Trophoblast cell (in vitro differentiated cells and primary cell): ENCODE measurements around the gene NRP2.

ENCODE experiments used
- DNase-seq, 2 donors: peaks; one replicate each; pipeline ENCODE4 v3.0.0-alpha.2; 2016
- H2AFZ ChIP-seq: 2 replicates; pipeline ENCODE4 v1.6.1; 2013; ENCODE audit warnings: low read length, moderate library complexity, mild to moderate bottlenecking; ENCODE audit not compliant: insufficient read depth, poor library complexity
- H2AK5ac ChIP-seq: 2 replicates; pipeline ENCODE4 v1.6.1; 2013; ENCODE audit warnings: mild to moderate bottlenecking, low read length
- H2BK120ac ChIP-seq: 2 replicates; pipeline ENCODE4 v1.6.1; 2013; ENCODE audit warnings: low read length, mild to moderate bottlenecking, moderate library complexity; ENCODE audit not compliant: insufficient read depth, poor library complexity
- H2BK12ac ChIP-seq: 2 replicates; pipeline ENCODE4 v1.6.1; 2013; ENCODE audit warnings: mild to moderate bottlenecking, low read length, moderate library complexity
- H2BK5ac ChIP-seq: 2 replicates; pipeline ENCODE4 v1.6.1; 2013; ENCODE audit warnings: low read length, low read depth, moderate library complexity, mild to moderate bottlenecking; ENCODE audit not compliant: poor library complexity
- H3K14ac ChIP-seq: 2 replicates; pipeline ENCODE4 v1.6.1; 2013; ENCODE audit warnings: mild to moderate bottlenecking, low read length
- H3K18ac ChIP-seq: 2 replicates; pipeline ENCODE4 v1.6.1; 2013; ENCODE audit warnings: mild to moderate bottlenecking, low read length
- H3K23ac ChIP-seq: 2 replicates; pipeline ENCODE4 v1.6.1; 2013; ENCODE audit warnings: low read length
- H3K27ac ChIP-seq: 2 replicates; pipeline ENCODE4 v1.5.1; 2013; ENCODE audit warnings: low read depth, mild to moderate bottlenecking, inconsistent platforms, low read length, moderate library complexity
- H3K27me3 ChIP-seq: 2 replicates; pipeline ENCODE4 v1.6.1; 2013; ENCODE audit warnings: inconsistent platforms, mild to moderate bottlenecking, low read length, moderate library complexity; ENCODE audit not compliant: insufficient read depth
- H3K36me3 ChIP-seq, 2 experiments: 1 replicate in 1 of 2; 2 replicates in 1 of 2; pipeline ENCODE4 v1.6.1; 2013; ENCODE audit warnings: low read length in 2 of 2, mild to moderate bottlenecking in 2 of 2, moderate library complexity in 1 of 2; ENCODE audit not compliant: insufficient read depth in 2 of 2, control insufficient read depth in 1 of 2
- H3K4ac ChIP-seq: 2 replicates; pipeline ENCODE4 v1.6.1; 2013; ENCODE audit warnings: low read depth, mild to moderate bottlenecking, low read length, moderate library complexity
- H3K4me1 ChIP-seq, 2 experiments: 1 replicate in 1 of 2; 2 replicates in 1 of 2; pipeline ENCODE4 v1.6.1; 2013; ENCODE audit warnings: low read length in 2 of 2, mild to moderate bottlenecking in 2 of 2, moderate library complexity in 1 of 2; ENCODE audit not compliant: insufficient read depth in 2 of 2, control insufficient read depth in 1 of 2
- H3K4me2 ChIP-seq: 2 replicates; pipeline ENCODE4 v1.6.1; 2013; ENCODE audit warnings: inconsistent platforms, mild to moderate bottlenecking, low read length, moderate library complexity
- H3K4me3 ChIP-seq: 2 replicates; pipeline ENCODE4 v1.5.1; 2013; ENCODE audit warnings: mild to moderate bottlenecking, low read depth, low read length, inconsistent platforms
- H3K79me1 ChIP-seq: one replicate; pipeline ENCODE4 v1.6.1; 2013; ENCODE audit warnings: low read length
- H3K79me2 ChIP-seq: 2 replicates; pipeline ENCODE4 v1.6.1; 2013; ENCODE audit warnings: low read length, mild to moderate bottlenecking; ENCODE audit not compliant: control insufficient read depth, insufficient read depth, poor library complexity
- H3K9ac ChIP-seq: 2 replicates; pipeline ENCODE4 v1.6.1; 2013; ENCODE audit warnings: mild to moderate bottlenecking, low read length
- H3K9me3 ChIP-seq: 2 replicates; pipeline ENCODE4 v1.6.1; 2013; ENCODE audit warnings: low read depth, mild to moderate bottlenecking, control low read depth, inconsistent platforms, low read length; ENCODE audit not compliant: insufficient read depth
- H4K12ac ChIP-seq: 2 replicates; pipeline ENCODE4 v1.6.1; 2013; ENCODE audit warnings: low read depth, mild to moderate bottlenecking, low read length, moderate library complexity
- H4K8ac ChIP-seq: 2 replicates; pipeline ENCODE4 v1.6.1; 2013; ENCODE audit warnings: low read depth, mild to moderate bottlenecking, low read length, moderate library complexity
- H4K91ac ChIP-seq: one replicate; pipeline ENCODE4 v1.6.1; 2013; ENCODE audit warnings: low read depth, mild to moderate bottlenecking, low read length, moderate library complexity
- WGBS: extraction: QIAGEN DNeasy Blood & Tissue Kit; methylation state at CpG from one replicate; pipeline ENCODE4 v1.1.7; 2013; ENCODE audit warnings: missing lambda C conversion rate; ENCODE audit not compliant: insufficient read length, insufficient coverage; ENCODE audit errors: extremely low coverage; 5-methylcytosine and 5-hydroxymethylcytosine counted together

Gene NRP2

GRCh38 chr2:205699515-205700289 lies 17.4 kb downstream of the NRP2 start:
- Histone ChIP-seq H4K91ac (peak overlapping the region; percentile 77), H3K79me2 (no peaks in the 10 kb centered on the region), H4K8ac (peak overlapping the region; percentile 42), H3K79me1 (peaks cover 11% of the 10 kb centered on the region), H2BK120ac (peak overlapping the region; percentile 55), H3K36me3 (peaks cover 1 to 2% of the 10 kb centered on the region in 2 experiments), H4K12ac (no peak overlapping the region), H3K18ac (no peak overlapping the region), H3K4me2 (no peak overlapping the region), H3K9me3 (no peaks in the 10 kb centered on the region), H3K4ac (peak overlapping the region; percentile 36), H3K23ac (no peak overlapping the region), H2BK12ac (peak overlapping the region; percentile 39), H2AFZ (no peak overlapping the region), H2BK5ac (peak overlapping the region; percentile 79), H3K14ac (no peak overlapping the region), H3K27ac (peak overlapping the region; percentile 94), H3K4me1 (peaks cover 28 to 52% of the 10 kb centered on the region in 2 experiments), H3K4me3 (no peak overlapping the region), H3K27me3 (no peaks in the 10 kb centered on the region), H3K9ac (no peak overlapping the region), H2AK5ac (no peak overlapping the region)
- no CpG with 5 or more reads among the region's 4 CpGs for WGBS
- DNase-seq = no peak

GRCh38 chr2:205700331-205701132 lies 18.2 kb downstream of the NRP2 start:
- Histone ChIP-seq H3K23ac (no peak overlapping the region), H2AFZ (no peak overlapping the region), H4K12ac (no peak overlapping the region), H2BK120ac (peak overlapping the region; percentile 55), H4K8ac (peak overlapping the region; percentile 42), H3K18ac (peak overlapping the region; percentile 35), H2BK12ac (peak overlapping the region; percentile 67), H2BK5ac (peak overlapping the region; percentile 79), H3K36me3 (peaks cover 1 to 2% of the 10 kb centered on the region in 2 experiments), H3K4ac (peak overlapping the region; percentile 36), H3K79me1 (peaks cover 11% of the 10 kb centered on the region), H4K91ac (peak overlapping the region; percentile 77), H3K9me3 (no peaks in the 10 kb centered on the region), H3K4me2 (peak overlapping the region; percentile 3), H2AK5ac (peak overlapping the region; percentile 13), H3K9ac (no peak overlapping the region), H3K4me3 (no peak overlapping the region), H3K27ac (peak overlapping the region; percentile 94), H3K79me2 (no peaks in the 10 kb centered on the region), H3K27me3 (no peaks in the 10 kb centered on the region), H3K4me1 (peaks cover 25 to 49% of the 10 kb centered on the region in 2 experiments), H3K14ac (peak overlapping the region; percentile 33)
- DNase-seq = peak in 1 of 2 donors; percentile 21
- no CpG with 5 or more reads among the region's 12 CpGs for WGBS

- no peak overlapping the region for H3K4ac ChIP-seq
- H2BK5ac ChIP-seq = peak overlapping the region; percentile 16
- H3K27ac ChIP-seq = peak overlapping the region; percentile 62
- H4K12ac ChIP-seq = no peak overlapping the region
- no peak overlapping the region for H2BK120ac ChIP-seq
- no peak overlapping the region for H2AFZ ChIP-seq
- no peaks in the 10 kb centered on the region for H3K27me3 ChIP-seq
- peak in 1 of 2 donors; percentile 17 for DNase-seq
- H2BK12ac ChIP-seq = no peak overlapping the region
- no peak overlapping the region for H3K9ac ChIP-seq
- peak overlapping the region; percentile 46 for H4K91ac ChIP-seq
- no peak overlapping the region for H3K14ac ChIP-seq
- no CpG with 5 or more reads among the region's 1 CpG for WGBS
- H2AK5ac ChIP-seq = no peak overlapping the region
- H4K8ac ChIP-seq = no peak overlapping the region
- no peak overlapping the region for H3K23ac ChIP-seq
- H3K79me1 ChIP-seq = peaks cover 11% of the 10 kb centered on the region
- no peaks in the 10 kb centered on the region for H3K79me2 ChIP-seq
- H3K9me3 ChIP-seq = no peaks in the 10 kb centered on the region
- no peak overlapping the region for H3K18ac ChIP-seq
- no peak overlapping the region for H3K4me3 ChIP-seq
- peaks cover 1 to 2% of the 10 kb centered on the region in 2 experiments for H3K36me3 ChIP-seq
- no peak overlapping the region for H3K4me2 ChIP-seq
- H3K4me1 ChIP-seq = peaks cover 22 to 44% of the 10 kb centered on the region in 2 experiments
Observed at GRCh38 chr2:205701509-205701908, 19.2 kb downstream of the NRP2 start.

GRCh38 chr2:205702576-205702975 lies 20.3 kb downstream of the NRP2 start:
- Histone ChIP-seq H3K79me2 (no peaks in the 10 kb centered on the region), H3K9ac (no peak overlapping the region), H2AFZ (no peak overlapping the region), H2BK12ac (no peak overlapping the region), H4K12ac (no peak overlapping the region), H3K18ac (no peak overlapping the region), H4K8ac (no peak overlapping the region), H3K9me3 (no peaks in the 10 kb centered on the region), H3K4ac (no peak overlapping the region), H3K27me3 (no peaks in the 10 kb centered on the region), H3K27ac (no peak overlapping the region), H2AK5ac (no peak overlapping the region), H3K79me1 (peaks cover 11% of the 10 kb centered on the region), H3K4me2 (no peak overlapping the region), H3K4me1 (peaks cover 17 to 46% of the 10 kb centered on the region in 2 experiments), H3K4me3 (no peak overlapping the region), H2BK5ac (no peak overlapping the region), H3K23ac (no peak overlapping the region), H4K91ac (no peak overlapping the region), H3K36me3 (peaks cover 0 to under 1% of the 10 kb centered on the region in 2 experiments), H3K14ac (no peak overlapping the region), H2BK120ac (no peak overlapping the region)
- WGBS = no CpG with 5 or more reads among the region's 1 CpG
- DNase-seq = no peak
